A673 (cell line): ENCODE measurements around the gene CAPZB. TPM values are rescaled to one million over a fixed set of nuclear protein-coding genes. Genes with fewer than 3 reads are reported as not detected.

Experiments
- BruUV-seq: library from RNA; stranded (reverse); fragments of 400-500 nt; replicated peaks from 2 replicates; lab custom pipeline; 2021; lab: Mats Ljungman, UMichigan
- CTCF ChIA-PET: fragments of 300-600 bp; sonication (Branson Sonifier 250); formaldehyde crosslinking; loops from one replicate; lab custom pipeline; 2022; ENCODE audit warnings: antibody characterized with exemption; lab: Charles Lee
- POLR2A ChIA-PET: fragments of 300-600 bp; sonication (Branson Sonifier 250); formaldehyde crosslinking; loops from one replicate; lab custom pipeline; 2022; ENCODE audit warnings: antibody characterized with exemption; ENCODE audit not compliant: low non-redundant PET; lab: Charles Lee
- DNase-seq: peaks from one replicate; pipeline ENCODE4 v3.0.0-alpha.2; 2015; ENCODE audit warnings: low spot score
- H3K27ac ChIP-seq: fragments of 200-600 bp; sonication (generic); 2 replicates; pipeline ENCODE4 v1.5.1; 2016; ENCODE audit warnings: mixed run types, low read depth, mild to moderate bottlenecking, mixed read lengths, antibody characterized with exemption, low read length; ENCODE audit not compliant: poor library complexity, severe bottlenecking
- H3K27me3 ChIP-seq: fragments of 200-600 bp; sonication (generic); replicated peaks from 2 replicates; pipeline ENCODE4 v1.6.1; 2017; ENCODE audit warnings: mixed run types, low read depth, mild to moderate bottlenecking, mixed read lengths, antibody characterized with exemption, low read length; ENCODE audit not compliant: insufficient read depth, poor library complexity
- H3K36me3 ChIP-seq: fragments of 200-600 bp; sonication (generic); 2 replicates; pipeline ENCODE4 v1.6.1; 2016; ENCODE audit warnings: mixed run types, mild to moderate bottlenecking, mixed read lengths, antibody characterized with exemption, low read length; ENCODE audit not compliant: insufficient read depth, poor library complexity, severe bottlenecking
- H3K4me1 ChIP-seq: fragments of 200-600 bp; sonication (generic); 2 replicates; pipeline ENCODE4 v1.6.1; 2017; ENCODE audit warnings: mixed run types, mild to moderate bottlenecking, mixed read lengths, antibody characterized with exemption, low read length; ENCODE audit not compliant: insufficient read depth, poor library complexity, severe bottlenecking
- H3K4me3 ChIP-seq: fragments of 200-600 bp; sonication (generic); 2 replicates; pipeline ENCODE4 v1.5.1; 2016; ENCODE audit warnings: low read depth, mixed run types, mild to moderate bottlenecking, mixed read lengths, low read length; ENCODE audit not compliant: poor library complexity, severe bottlenecking
- H3K9me3 ChIP-seq: fragments of 200-600 bp; sonication (generic); 2 replicates; pipeline ENCODE4 v1.6.1; 2016; ENCODE audit warnings: mixed run types, low read depth, mild to moderate bottlenecking, mixed read lengths, antibody characterized with exemption, low read length; ENCODE audit not compliant: poor library complexity, severe bottlenecking
- CTCF ChIP-seq: fragments of 300-800, 200-600 bp; sonication (generic); conservative IDR thresholded peaks from 2 replicates; pipeline ENCODE4 v1.5.1; 2017; ENCODE audit warnings: low read depth, mild to moderate bottlenecking, antibody characterized with exemption, low read length, moderate library complexity, mixed read lengths
- EZH2 ChIP-seq: fragments of 200-600 bp; sonication (generic); IDR thresholded peaks from 2 replicates; pipeline ENCODE4 v1.6.1; 2017; ENCODE audit warnings: borderline replicate concordance, low read depth, mild to moderate bottlenecking, mixed read lengths, antibody characterized with exemption, low read length; ENCODE audit not compliant: poor library complexity, severe bottlenecking
- intact Hi-C: fragments of 100-400 bp; cut with micrococcal nuclease; formaldehyde crosslinking; loops from one replicate; pipeline ENCODE4 v1.10.0; 2022; ENCODE audit not compliant: unreplicated experiment
- total RNA-seq: library from RNA; stranded (reverse); gene quantifications from 2 replicates; pipeline ENCODE4 v1.2.3, GENCODE V29; 2021

CAPZB gene
- total RNA-seq, 1 experiment from 2014 or later, result 214 TPM

GRCh38 chr1:19324665-19324990 lies 160.7 kb downstream of the CAPZB start:
- POLR2A ChIA-PET, result no interaction called here

GRCh38 chr1:19323987-19324664 lies 161.2 kb downstream of the CAPZB start:
- H3K4me3 ChIP-seq, result no peak overlapping the region
- H3K36me3 ChIP-seq, result peaks cover 7% of the 10 kb centered on the region
- no TSS peak for BruUV-seq
- POLR2A ChIA-PET, result no interaction called here
- no peaks in the 10 kb centered on the region for H3K27me3 ChIP-seq
- no peak for TF ChIP-seq EZH2
- no peak for TF ChIP-seq CTCF
- intact Hi-C loops, result no loop called here
- no peak for DNase-seq
- H3K4me1 ChIP-seq, result no peaks in the 10 kb centered on the region
- CTCF ChIA-PET, result no interaction called here
- no peaks in the 10 kb centered on the region for H3K9me3 ChIP-seq
- H3K27ac ChIP-seq, result no peak overlapping the region

More at GRCh38 chr1:19324665-19324990, 160.7 kb downstream of the CAPZB start:
- DNase-seq, result no peak
- Histone ChIP-seq H3K9me3 (no peaks in the 10 kb centered on the region), H3K36me3 (peaks cover 7% of the 10 kb centered on the region), H3K4me3 (no peak overlapping the region), H3K4me1 (no peaks in the 10 kb centered on the region), H3K27ac (no peak overlapping the region), H3K27me3 (no peaks in the 10 kb centered on the region)
- intact Hi-C loops, result no loop called here
- no TSS peak for BruUV-seq
- CTCF ChIA-PET, result no interaction called here
- TF ChIP-seq EZH2 (no peak), CTCF (no peak)

GRCh38 chr1:19322481-19322880 lies 162.9 kb downstream of the CAPZB start:
- TF ChIP-seq EZH2 (no peak), CTCF (no peak)
- DNase-seq, result no peak
- H3K27ac ChIP-seq, result no peak overlapping the region
- BruUV-seq, result no TSS peak
- H3K4me1 ChIP-seq, result no peaks in the 10 kb centered on the region
- H3K9me3 ChIP-seq, result no peaks in the 10 kb centered on the region
- H3K27me3 ChIP-seq, result no peaks in the 10 kb centered on the region
- H3K36me3 ChIP-seq, result peaks cover 11% of the 10 kb centered on the region
- CTCF ChIA-PET, result no interaction called here
- intact Hi-C loops, result no loop called here
- POLR2A ChIA-PET, result no interaction called here
- no peak overlapping the region for H3K4me3 ChIP-seq
